Ishikawa (cell line): Measurements from ENCODE around the gene IFI30.

Experiments used
- EGR1 ChIP-seq: IDR thresholded peaks from 2 replicates; pipeline ENCODE4 v1.6.1; 2012
- NFIC ChIP-seq: IDR thresholded peaks from 2 replicates; pipeline ENCODE4 v1.6.1; 2012
- REST ChIP-seq: IDR thresholded peaks from 2 replicates; pipeline ENCODE4 v1.6.1; 2012; ENCODE audit warnings: low read depth, mild to moderate bottlenecking
- TAF1 ChIP-seq: IDR thresholded peaks from 2 replicates; pipeline ENCODE4 v1.6.1; 2012; ENCODE audit warnings: low read depth, mild to moderate bottlenecking
- TCF12 ChIP-seq: IDR thresholded peaks from 2 replicates; pipeline ENCODE4 v1.6.1; 2012; ENCODE audit warnings: low read depth
- USF1 ChIP-seq: IDR thresholded peaks from 2 replicates; pipeline ENCODE4 v1.6.1; 2012
- YY1 ChIP-seq: IDR thresholded peaks from 2 replicates; pipeline ENCODE4 v1.6.1; 2012; ENCODE audit warnings: low read depth
- ZBTB7A ChIP-seq: IDR thresholded peaks from 2 replicates; pipeline ENCODE4 v1.6.1; 2012; ENCODE audit warnings: low read depth

GRCh38 chr19:18226956-18227780, 53.6 kb downstream of the IFI30 start:
- TF ChIP-seq ZBTB7A (no peak), USF1 (no peak), TAF1 (no peak), YY1 (no peak), REST (no peak), EGR1 (no peak), NFIC (no peak), TCF12 (no peak)
